ENCODE data around the gene HIP1R.

DNA sequence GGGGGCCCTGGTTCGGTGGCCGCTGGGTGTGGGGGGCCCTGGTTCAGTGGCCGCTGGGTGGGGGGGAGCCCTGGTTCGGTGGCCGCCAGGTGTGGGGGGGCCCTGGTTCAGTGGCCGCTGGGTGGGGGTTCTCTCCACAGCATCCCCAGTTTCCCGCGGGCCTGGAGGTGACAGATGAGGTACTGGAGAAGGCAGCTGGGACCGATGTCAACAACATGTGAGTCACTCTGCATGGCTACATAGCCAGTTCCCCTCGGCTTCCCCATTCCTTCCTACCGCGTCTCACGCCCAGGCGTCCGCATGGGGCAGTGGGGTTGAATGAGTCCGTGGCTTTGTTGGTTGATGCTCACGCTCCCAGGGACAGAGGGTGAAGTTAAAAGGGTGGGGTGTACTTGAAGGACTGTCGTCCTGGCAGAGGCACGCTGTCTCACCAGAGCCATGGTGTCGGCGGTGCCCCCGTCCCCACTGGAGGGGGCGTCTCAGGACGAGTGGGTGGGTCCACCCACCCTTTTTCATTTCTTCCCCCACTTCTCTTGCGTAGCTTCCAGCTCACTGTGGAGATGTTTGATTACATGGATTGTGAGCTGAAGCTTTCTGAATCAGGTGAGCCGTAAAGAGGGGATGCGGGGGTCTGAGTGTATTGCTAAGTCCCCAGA, 15.6 kb downstream of the HIP1R start:
- TF ChIP-seq POLR2A (IDR thresholded peaks at IDR 0.05) (no peak), CTCF (IDR thresholded peaks at IDR 0.05) (no peak)

Data from heart left ventricle (tissue), 13 donors.